GM10248 (cell line): ENCODE measurements around the gene PHACTR3.

Experiments used
- CTCF ChIA-PET: fragments of 300-600 bp; sonication (Branson Sonifier 250); formaldehyde crosslinking; extraction: SDS; loops from one replicate; lab custom pipeline; 2021; ENCODE audit warnings: antibody characterized with exemption; lab: Yijun Ruan, JAX
- POLR2A ChIA-PET: fragments of 350-650 bp; sonication (Branson Sonifier 250); formaldehyde crosslinking; extraction: SDS; loops from one replicate; lab custom pipeline; 2020; ENCODE audit warnings: antibody characterized with exemption; lab: Yijun Ruan, JAX
- DNase-seq: peaks from one replicate; pipeline ENCODE4 v3.0.0; 2012; ENCODE audit errors: extremely low spot score
- TF ChIP-seq, protein P1 (sequence below): IDR thresholded peaks from 2 replicates; pipeline ENCODE4 v1.5.1; 2012; ENCODE audit warnings: mild to moderate bottlenecking, low read depth; ENCODE audit errors: extremely low read depth, missing control alignments, control extremely low read depth

The PHACTR3 gene

GRCh38 chr20:59568509-59569024 lies 35.8 kb upstream of the PHACTR3 start:
- TF ChIP-seq, protein P1, sequence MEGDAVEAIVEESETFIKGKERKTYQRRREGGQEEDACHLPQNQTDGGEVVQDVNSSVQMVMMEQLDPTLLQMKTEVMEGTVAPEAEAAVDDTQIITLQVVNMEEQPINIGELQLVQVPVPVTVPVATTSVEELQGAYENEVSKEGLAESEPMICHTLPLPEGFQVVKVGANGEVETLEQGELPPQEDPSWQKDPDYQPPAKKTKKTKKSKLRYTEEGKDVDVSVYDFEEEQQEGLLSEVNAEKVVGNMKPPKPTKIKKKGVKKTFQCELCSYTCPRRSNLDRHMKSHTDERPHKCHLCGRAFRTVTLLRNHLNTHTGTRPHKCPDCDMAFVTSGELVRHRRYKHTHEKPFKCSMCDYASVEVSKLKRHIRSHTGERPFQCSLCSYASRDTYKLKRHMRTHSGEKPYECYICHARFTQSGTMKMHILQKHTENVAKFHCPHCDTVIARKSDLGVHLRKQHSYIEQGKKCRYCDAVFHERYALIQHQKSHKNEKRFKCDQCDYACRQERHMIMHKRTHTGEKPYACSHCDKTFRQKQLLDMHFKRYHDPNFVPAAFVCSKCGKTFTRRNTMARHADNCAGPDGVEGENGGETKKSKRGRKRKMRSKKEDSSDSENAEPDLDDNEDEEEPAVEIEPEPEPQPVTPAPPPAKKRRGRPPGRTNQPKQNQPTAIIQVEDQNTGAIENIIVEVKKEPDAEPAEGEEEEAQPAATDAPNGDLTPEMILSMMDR, result no peak
- DNase-seq, result no peak
- ChIA-PET POLR2A (no interaction called here), CTCF (interaction anchor here (3.7 to 3.8 kb wide), 2 partner anchors 16 to 42 kb away, joined by 16 to 23 read pairs; no protein-coding TSS in a partner anchor)

- POLR2A ChIA-PET, result no interaction called here
- CTCF ChIA-PET, result interaction anchor here (3.7 to 3.8 kb wide), 2 partner anchors 17 to 41 kb away, joined by 16 to 23 read pairs; no protein-coding TSS in a partner anchor
- DNase-seq, result no peak
- TF ChIP-seq, protein P1, result no peak
These were observed 35.0 kb upstream of the PHACTR3 start for GRCh38 chr20:59569305-59569704.

DNA sequence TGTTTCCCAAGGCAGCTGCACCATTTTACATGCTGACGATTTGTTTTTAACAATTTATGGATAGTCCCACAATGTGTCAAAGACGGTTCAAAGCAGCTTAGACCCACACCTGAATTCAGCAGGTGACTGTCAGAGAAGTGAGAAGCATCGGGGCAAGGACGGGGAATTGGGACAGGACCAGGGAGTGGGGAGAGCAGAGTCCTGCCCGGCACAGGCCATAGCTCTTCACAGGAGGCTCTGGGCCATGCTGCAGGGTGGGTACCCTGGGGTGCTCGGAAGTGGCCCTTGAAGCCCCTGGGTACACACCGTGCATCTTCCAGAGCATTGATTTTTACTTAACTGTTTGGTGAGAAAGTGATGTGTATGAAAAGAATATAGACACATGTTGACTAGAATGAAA lies 33.2 kb upstream of the PHACTR3 start:
- DNase-seq, result peak; percentile 6
- ChIA-PET POLR2A (no interaction called here), CTCF (interaction anchor here (0.7 to 3.8 kb wide), 27 partner anchors 8 to 442 kb away, joined by 3 to 58 read pairs (median 6); partner anchors contain the start of gene PHACTR3)
- TF ChIP-seq, protein P1, result peak; percentile 13

- peak; percentile 82 for DNase-seq
- CTCF ChIA-PET, result interaction anchor here (0.9 to 3.8 kb wide), 22 partner anchors 8 to 441 kb away, joined by 3 to 58 read pairs (median 6); no protein-coding TSS in a partner anchor
These were observed 32.6 kb upstream of the PHACTR3 start for GRCh38 chr20:59571551-59572314.

DNA sequence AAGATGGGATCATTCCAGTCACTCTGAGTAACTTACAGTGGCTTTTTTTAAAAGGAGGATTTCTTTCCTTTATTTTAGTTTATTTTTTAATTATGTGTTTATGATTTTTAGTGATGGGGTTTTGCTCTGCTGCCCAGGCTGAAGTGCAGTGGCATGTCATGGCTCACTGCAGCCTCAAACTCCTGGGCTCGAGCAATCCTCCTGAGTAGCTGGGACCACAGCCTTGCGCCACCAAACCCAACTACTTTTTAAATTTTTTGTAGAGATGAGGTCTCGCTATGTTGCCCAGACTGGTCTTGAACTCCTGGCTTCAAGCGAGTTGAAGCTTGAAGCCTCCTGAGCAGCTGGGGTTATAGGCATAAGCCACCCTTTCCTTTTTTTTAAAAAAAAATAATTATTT lies 31.8 kb upstream of the PHACTR3 start:
- TF ChIP-seq, protein P1, result no peak
- POLR2A ChIA-PET, result no interaction called here
- CTCF ChIA-PET, result interaction anchor here (1.9 to 3.8 kb wide), 6 partner anchors 10 to 178 kb away, joined by 5 to 58 read pairs (median 16); no protein-coding TSS in a partner anchor
- no peak for DNase-seq

More at GRCh38 chr20:59571551-59572314, 32.6 kb upstream of the PHACTR3 start:
- TF ChIP-seq, protein P1, result peak; percentile 85
- POLR2A ChIA-PET, result no interaction called here

- TF ChIP-seq, protein P1, result no peak
- CTCF ChIA-PET, result interaction anchor here (0.8 to 2.5 kb wide), 2 partner anchors 14 to 18 kb away, joined by 3 to 9 read pairs; no protein-coding TSS in a partner anchor
- no peak for DNase-seq
- POLR2A ChIA-PET, result no interaction called here
These were observed 30.5 kb upstream of the PHACTR3 start for GRCh38 chr20:59573837-59574236.
